Stimulated activated CD4-positive, alpha-beta T cell treated with anti-CD3 and anti-CD28 coated beads, TNF-alpha, amount 100 ng/mL, for 48 hours (primary cell): ENCODE data around the gene TBC1D22B.

Experiments used
- DNase-seq, 3 donors: peaks; one replicate each; pipeline ENCODE4 v3.0.0-alpha.2; 2020; ENCODE audit warnings: low read depth in 3 of 3

TBC1D22B gene

GRCh38 chr6:37257634-37258404, at the start of gene TBC1D22B, which contains the start of gene TMEM217:
Gene TBC1D22B, plus strand, starts transcription at chr6:37257772. Its CDS starts 146 bp downstream, at chr6:37257918.
Gene TMEM217, minus strand, starts transcription at chr6:37258144. Its CDS starts 39,114 bp downstream, at chr6:37219030.
- peak; percentile 92 to 96 (median 95) for DNase-seq

- peak; percentile 82 to 86 (median 86) for DNase-seq
These were observed 49.6 kb upstream of the TBC1D22B start for GRCh38 chr6:37207903-37208456.

- no peak for DNase-seq
These were observed 48.8 kb upstream of the TBC1D22B start for GRCh38 chr6:37208793-37209192.

- peak in 1 of 3 donors; percentile 47 for DNase-seq
These were observed 47.9 kb upstream of the TBC1D22B start for GRCh38 chr6:37209461-37210205.

- peak in 2 of 3 donors; percentile 70 to 78 for DNase-seq
These were observed 47.1 kb upstream of the TBC1D22B start for GRCh38 chr6:37210313-37210968.

- DNase-seq = no peak
These were observed 45.3 kb upstream of the TBC1D22B start for GRCh38 chr6:37212268-37212667.

GRCh38 chr6:37218061-37218460, 39.5 kb upstream of the TBC1D22B start:
- no peak for DNase-seq

GRCh38 chr6:37218511-37218910, 39.1 kb upstream of the TBC1D22B start:
- no peak for DNase-seq

- no peak for DNase-seq
These were observed 35.9 kb upstream of the TBC1D22B start for GRCh38 chr6:37221585-37222124.

GRCh38 chr6:37222125-37222967, 35.2 kb upstream of the TBC1D22B start:
- peak; percentile 46 to 67 (median 65) for DNase-seq

GRCh38 chr6:37222992-37223391, 34.6 kb upstream of the TBC1D22B start:
- no peak for DNase-seq

- DNase-seq = no peak
These were observed 32.0 kb upstream of the TBC1D22B start for GRCh38 chr6:37225350-37226169.

GRCh38 chr6:37230104-37230503, 27.5 kb upstream of the TBC1D22B start:
- DNase-seq = no peak

GRCh38 chr6:37232430-37233017, 25.0 kb upstream of the TBC1D22B start:
- DNase-seq = no peak

GRCh38 chr6:37233541-37233940, 24.0 kb upstream of the TBC1D22B start:
- no peak for DNase-seq

GRCh38 chr6:37236921-37237320, 20.7 kb upstream of the TBC1D22B start:
- DNase-seq = no peak

GRCh38 chr6:37237789-37238188, 19.8 kb upstream of the TBC1D22B start:
- no peak for DNase-seq

GRCh38 chr6:37238381-37238780, 19.2 kb upstream of the TBC1D22B start:
- no peak for DNase-seq

GRCh38 chr6:37239526-37239925, 18.0 kb upstream of the TBC1D22B start:
- DNase-seq = no peak
